Neutrophil (primary cell): ENCODE measurements around the gene PTGR2.
"Not testable (repeated sequence)": the region's sequence is repeated elsewhere in the genome, so short reads cannot be mapped to it uniquely, and the experiment has no call there.

ENCODE experiments used
- H3K27ac ChIP-seq: fragments of 200-600 bp; sonication (generic); 2 replicates; pipeline ENCODE4 v1.5.1; 2016; ENCODE audit warnings: mild to moderate bottlenecking, moderate library complexity
- H3K27me3 ChIP-seq: fragments of 200-600 bp; sonication (generic); 2 replicates; pipeline ENCODE4 v1.6.0; 2016; ENCODE audit warnings: mild to moderate bottlenecking
- H3K36me3 ChIP-seq: fragments of 200-600 bp; sonication (generic); 2 replicates; pipeline ENCODE4 v1.5.1; 2017
- H3K4me1 ChIP-seq, 2 experiments: fragments of 200-600 bp in 1 of 2; sonication (generic) in 1 of 2; 1 replicate in 1 of 2; 2 replicates in 1 of 2; pipeline versions ENCODE4 v1.5.1 to v1.6.1; 2013 to 2016; ENCODE audit warnings: low read depth in 1 of 2, low read length in 1 of 2, mild to moderate bottlenecking in 1 of 2, moderate library complexity in 1 of 2; ENCODE audit not compliant: control insufficient read depth in 1 of 2, insufficient read depth in 1 of 2
- H3K4me3 ChIP-seq, 2 experiments: fragments of 200-600 bp in 1 of 2; sonication (generic) in 1 of 2; 1 replicate in 1 of 2; 2 replicates in 1 of 2; pipeline ENCODE4 v1.5.1; 2013 to 2016; ENCODE audit warnings: low read depth in 1 of 2, low read length in 1 of 2, mild to moderate bottlenecking in 1 of 2, moderate library complexity in 1 of 2
- H3K9me3 ChIP-seq: fragments of 200-600 bp; sonication (generic); 2 replicates; pipeline ENCODE4 v1.5.1; 2016
- TF ChIP-seq, protein P1 (sequence below): fragments of 200-600 bp; sonication (generic); IDR thresholded peaks from 2 replicates; pipeline ENCODE4 v1.5.1; 2016; ENCODE audit warnings: antibody characterized with exemption

Gene PTGR2

DNA sequence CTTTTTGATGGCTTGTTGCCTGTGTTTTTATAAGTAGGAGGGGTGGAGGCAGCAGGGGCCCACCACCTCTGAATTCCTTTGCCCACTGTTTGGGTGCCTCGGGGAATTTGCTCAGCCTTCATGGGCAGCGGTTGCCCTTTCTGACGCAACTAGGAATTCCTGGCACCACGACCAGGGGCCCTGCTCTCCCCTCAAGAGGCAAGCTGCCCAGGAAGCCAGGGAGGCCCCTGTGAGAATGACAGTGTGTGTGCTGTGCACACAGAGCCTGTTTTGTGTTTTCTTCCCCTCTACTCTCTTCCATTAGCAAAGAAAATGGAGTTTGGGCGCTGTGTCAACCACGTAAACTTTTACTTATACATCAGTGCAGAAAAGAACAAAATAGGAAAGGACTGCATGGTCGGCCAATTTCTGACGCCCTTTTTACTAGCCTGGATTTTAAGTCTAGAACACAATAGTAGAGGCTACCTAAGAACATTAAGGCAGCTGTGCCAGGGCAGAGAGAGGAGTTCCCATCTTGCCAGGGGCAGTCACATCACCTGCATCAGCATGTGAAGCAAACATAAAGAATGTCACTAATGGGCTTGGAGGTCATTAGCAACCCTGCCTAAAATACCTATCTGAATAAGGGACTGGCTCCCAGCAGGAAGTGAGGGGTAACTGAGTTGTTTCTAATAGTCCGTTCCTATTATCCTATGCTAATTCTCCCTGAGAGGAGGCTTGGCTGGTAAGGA lies 17.9 kb upstream of the PTGR2 start:
- Histone ChIP-seq H3K9me3 (no peaks in the 10 kb centered on the region), H3K4me1 (peaks cover 0 to 3% of the 10 kb centered on the region in 2 experiments), H3K27me3 (no peaks in the 10 kb centered on the region), H3K36me3 (no peaks in the 10 kb centered on the region), H3K27ac (no peak overlapping the region), H3K4me3 (no peak overlapping the region)
- TF ChIP-seq, protein P1, sequence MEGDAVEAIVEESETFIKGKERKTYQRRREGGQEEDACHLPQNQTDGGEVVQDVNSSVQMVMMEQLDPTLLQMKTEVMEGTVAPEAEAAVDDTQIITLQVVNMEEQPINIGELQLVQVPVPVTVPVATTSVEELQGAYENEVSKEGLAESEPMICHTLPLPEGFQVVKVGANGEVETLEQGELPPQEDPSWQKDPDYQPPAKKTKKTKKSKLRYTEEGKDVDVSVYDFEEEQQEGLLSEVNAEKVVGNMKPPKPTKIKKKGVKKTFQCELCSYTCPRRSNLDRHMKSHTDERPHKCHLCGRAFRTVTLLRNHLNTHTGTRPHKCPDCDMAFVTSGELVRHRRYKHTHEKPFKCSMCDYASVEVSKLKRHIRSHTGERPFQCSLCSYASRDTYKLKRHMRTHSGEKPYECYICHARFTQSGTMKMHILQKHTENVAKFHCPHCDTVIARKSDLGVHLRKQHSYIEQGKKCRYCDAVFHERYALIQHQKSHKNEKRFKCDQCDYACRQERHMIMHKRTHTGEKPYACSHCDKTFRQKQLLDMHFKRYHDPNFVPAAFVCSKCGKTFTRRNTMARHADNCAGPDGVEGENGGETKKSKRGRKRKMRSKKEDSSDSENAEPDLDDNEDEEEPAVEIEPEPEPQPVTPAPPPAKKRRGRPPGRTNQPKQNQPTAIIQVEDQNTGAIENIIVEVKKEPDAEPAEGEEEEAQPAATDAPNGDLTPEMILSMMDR: no peak

- Histone ChIP-seq H3K9me3 (no peaks in the 10 kb centered on the region), H3K4me3 (no peak overlapping the region), H3K4me1 (peaks cover 0 to 3% of the 10 kb centered on the region in 2 experiments), H3K27me3 (no peaks in the 10 kb centered on the region), H3K27ac (no peak overlapping the region), H3K36me3 (no peaks in the 10 kb centered on the region)
- TF ChIP-seq, protein P1: no peak
These were observed 17.4 kb upstream of the PTGR2 start for GRCh38 chr14:73834261-73834625.

DNA sequence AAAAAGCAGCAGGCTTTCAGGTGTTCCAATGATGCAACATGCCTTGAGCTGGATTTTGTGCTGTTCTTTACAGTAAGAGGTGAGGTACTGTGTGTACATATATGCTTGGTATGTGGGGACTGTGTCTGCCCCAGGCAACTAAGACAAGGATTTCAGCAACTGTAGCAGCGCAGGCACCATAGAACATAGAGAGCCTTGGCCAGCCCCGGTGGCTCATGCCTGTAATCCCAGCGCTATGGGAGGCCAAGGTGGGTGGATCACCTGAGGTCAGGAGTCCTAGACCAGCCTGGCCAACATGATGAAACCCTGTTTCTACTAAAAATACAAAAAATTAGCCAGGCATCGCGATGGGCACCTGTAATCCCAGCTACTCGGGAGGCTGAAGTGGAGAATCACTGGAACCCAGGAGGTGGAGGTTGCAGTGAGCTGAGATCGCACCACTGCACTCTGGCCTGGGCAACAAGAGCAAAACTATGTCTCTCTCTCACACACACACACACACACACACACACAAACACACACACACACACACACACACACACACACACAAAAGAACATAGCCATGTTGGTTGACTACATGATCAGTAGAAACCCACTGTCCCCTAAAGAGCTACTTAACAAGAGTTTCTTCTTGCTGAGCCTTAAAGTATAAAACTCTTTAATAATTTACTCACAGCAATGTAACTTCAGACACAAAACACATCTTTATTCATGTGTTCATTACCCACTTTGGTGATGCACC lies 13.2 kb upstream of the PTGR2 start:
- not testable (repeated sequence) for H3K27me3 ChIP-seq, H3K27ac ChIP-seq, H3K36me3 ChIP-seq, H3K4me3 ChIP-seq, H3K4me1 ChIP-seq, H3K9me3 ChIP-seq

- H3K36me3 ChIP-seq: no peaks in the 10 kb centered on the region
- no peak overlapping the region for H3K27ac ChIP-seq
- no peaks in the 10 kb centered on the region for H3K9me3 ChIP-seq
- TF ChIP-seq, protein P1: no peak
- no peak overlapping the region for H3K4me3 ChIP-seq
- peaks cover 0 to 2% of the 10 kb centered on the region in 2 experiments for H3K4me1 ChIP-seq
- no peaks in the 10 kb centered on the region for H3K27me3 ChIP-seq
These were observed 9.4 kb upstream of the PTGR2 start for GRCh38 chr14:73842201-73842600.

DNA sequence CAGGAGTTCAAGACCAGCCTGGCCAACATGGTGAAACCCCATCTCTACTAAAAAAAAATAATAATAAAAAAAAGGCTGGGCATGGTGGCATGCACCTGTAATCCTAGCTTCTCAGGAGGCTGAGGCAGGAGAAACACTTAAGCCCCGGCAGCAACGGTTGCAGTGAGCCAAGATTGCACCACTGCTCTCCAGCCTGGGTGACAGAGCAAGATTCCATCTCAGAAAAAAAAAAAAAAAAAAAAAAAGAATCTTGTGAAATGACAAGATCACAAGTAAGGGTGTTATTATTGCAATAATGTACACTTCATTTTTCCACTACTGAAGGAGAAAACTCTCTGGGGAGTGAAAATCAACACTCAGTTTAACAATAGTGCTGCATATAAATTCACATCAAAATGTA lies 8.8 kb upstream of the PTGR2 start:
- no peak overlapping the region for H3K27ac ChIP-seq
- TF ChIP-seq, protein P1: no peak
- peaks cover 0 to 2% of the 10 kb centered on the region in 2 experiments for H3K4me1 ChIP-seq
- no peaks in the 10 kb centered on the region for H3K36me3 ChIP-seq
- no peak overlapping the region for H3K4me3 ChIP-seq
- H3K27me3 ChIP-seq: no peaks in the 10 kb centered on the region
- H3K9me3 ChIP-seq: no peaks in the 10 kb centered on the region

- Histone ChIP-seq H3K36me3 (no peaks in the 10 kb centered on the region), H3K4me1 (peaks cover 0 to 2% of the 10 kb centered on the region in 2 experiments), H3K9me3 (no peaks in the 10 kb centered on the region), H3K27me3 (no peaks in the 10 kb centered on the region), H3K4me3 (no peak overlapping the region), H3K27ac (no peak overlapping the region)
- TF ChIP-seq, protein P1: no peak
These were observed 8.3 kb upstream of the PTGR2 start for GRCh38 chr14:73843296-73843695.
